Measurements from ENCODE around the gene OR1D5.

GRCh38 chr17:3037259-3037658 lies 26.1 kb downstream of the OR1D5 start:
- TF ChIP-seq CTCF (IDR thresholded peaks at IDR 0.05) (no peak), POLR2AphosphoS5 (IDR thresholded peaks at IDR 0.05; ENCODE audit: low read depth, low read length) (no peak), TCF7L2 (IDR thresholded peaks at IDR 0.05; ENCODE audit: low read depth, low read length) (no peak)
